NK-92 treated with Interleukin-12 subunit alpha and Interleukin-12 subunit beta, amount 100 ng/mL, for 24 hours (cell line): ENCODE measurements around the gene EXD3.
"Not testable (repeated sequence)": the region's sequence is repeated elsewhere in the genome, so short reads cannot be mapped to it uniquely, and the experiment has no call there.

Source experiments
- DNase-seq: peaks from one replicate; lab custom pipeline; 2025; lab: John Stamatoyannopoulos, UW

The EXD3 gene

DNA sequence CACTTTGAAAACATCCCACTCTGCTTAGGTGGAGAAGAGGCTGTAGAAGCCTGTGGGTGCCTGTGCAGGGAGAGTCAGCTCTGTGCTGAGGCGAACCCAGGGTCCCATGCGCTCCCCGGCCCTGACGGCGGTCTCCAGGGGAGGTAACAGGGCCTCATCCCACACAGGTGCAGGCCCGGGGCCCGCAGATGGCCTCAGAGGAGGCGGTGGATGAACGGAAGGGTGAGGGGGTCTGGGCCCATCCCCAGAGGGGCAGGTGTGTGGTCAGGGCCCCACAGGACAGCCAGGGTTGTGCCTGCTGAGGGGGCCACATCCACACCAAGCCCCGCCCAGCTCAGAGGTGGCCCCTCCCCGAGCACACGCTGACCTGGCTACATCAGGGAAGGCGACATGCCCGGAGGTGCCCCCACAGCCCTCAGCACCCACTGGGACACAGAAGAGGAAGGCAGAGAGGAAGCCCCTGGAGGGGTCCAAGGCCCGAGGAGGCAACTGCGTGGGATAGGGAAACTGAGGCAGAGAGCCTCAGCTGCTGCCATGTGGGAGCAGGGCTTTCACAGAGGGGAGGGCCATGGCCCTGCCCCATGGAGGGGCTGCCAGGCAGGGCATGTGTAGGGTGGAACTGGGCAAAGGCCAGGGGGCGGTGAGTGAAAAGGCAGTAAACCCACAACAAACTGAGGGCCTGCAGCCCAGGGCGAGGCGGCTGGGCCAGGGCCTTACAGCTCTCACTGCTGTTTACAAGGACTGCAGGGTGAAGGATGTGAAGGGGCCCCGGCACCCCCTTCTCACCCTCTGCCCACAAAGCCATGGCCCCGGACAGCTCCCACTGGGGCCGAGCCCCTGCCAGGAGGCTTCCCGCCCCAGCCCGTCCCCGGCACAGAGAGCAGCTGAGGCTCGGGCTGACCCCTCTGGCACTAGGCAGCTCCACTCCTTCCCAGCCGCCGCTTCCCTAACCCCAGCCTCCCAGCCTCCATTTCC lies 29.5 kb downstream of the EXD3 start:
- DNase-seq = no peak

DNA sequence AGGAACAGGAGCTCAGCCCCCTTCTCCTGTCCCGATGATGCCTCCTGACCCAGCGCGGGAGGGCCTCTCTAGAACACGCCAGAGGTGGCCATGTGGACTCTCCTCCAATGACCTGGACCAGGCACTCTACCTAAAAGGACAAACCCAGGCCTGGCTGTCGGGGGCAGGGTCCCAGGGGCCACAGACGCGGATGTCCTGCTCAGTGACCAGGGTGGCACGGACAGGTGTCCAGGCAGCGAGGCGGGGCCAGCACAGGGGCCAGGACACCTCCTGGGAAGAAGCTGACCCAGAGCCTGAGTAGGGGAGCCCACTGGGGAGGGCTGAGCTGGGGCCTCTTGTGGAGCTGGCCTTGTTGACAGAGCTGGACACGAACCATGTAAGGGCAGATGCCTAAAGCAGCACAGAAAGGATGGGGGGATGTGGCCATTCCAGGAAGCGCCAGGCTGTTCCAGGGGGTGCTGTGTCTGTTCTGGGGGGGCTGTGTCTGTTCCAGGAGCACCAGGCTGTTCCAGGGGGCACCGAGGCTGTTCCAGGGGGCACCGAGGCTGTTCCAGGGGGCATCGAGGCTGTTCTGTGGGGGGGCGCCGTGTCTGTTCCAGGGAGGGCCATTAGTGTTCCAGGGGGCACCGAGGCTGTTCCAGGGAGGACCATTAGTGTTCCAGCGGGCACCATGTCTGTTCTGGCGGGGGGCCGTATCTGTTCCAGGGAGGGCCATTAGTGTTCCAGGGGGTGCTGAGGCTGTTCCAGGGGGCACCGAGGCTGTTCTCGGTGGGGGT lies 30.5 kb downstream of the EXD3 start:
- no peak for DNase-seq

- DNase-seq = no peak
Measured at GRCh38 chr9:137391411-137391754, 31.6 kb downstream of the EXD3 start.

GRCh38 chr9:137390553-137391410 lies 32.2 kb downstream of the EXD3 start:
- DNase-seq = no peak

GRCh38 chr9:137389428-137389746 lies 33.6 kb downstream of the EXD3 start:
- no peak for DNase-seq

GRCh38 chr9:137388589-137389427 lies 34.2 kb downstream of the EXD3 start:
- no peak for DNase-seq

GRCh38 chr9:137387891-137388560 lies 34.9 kb downstream of the EXD3 start:
- no peak for DNase-seq

DNA sequence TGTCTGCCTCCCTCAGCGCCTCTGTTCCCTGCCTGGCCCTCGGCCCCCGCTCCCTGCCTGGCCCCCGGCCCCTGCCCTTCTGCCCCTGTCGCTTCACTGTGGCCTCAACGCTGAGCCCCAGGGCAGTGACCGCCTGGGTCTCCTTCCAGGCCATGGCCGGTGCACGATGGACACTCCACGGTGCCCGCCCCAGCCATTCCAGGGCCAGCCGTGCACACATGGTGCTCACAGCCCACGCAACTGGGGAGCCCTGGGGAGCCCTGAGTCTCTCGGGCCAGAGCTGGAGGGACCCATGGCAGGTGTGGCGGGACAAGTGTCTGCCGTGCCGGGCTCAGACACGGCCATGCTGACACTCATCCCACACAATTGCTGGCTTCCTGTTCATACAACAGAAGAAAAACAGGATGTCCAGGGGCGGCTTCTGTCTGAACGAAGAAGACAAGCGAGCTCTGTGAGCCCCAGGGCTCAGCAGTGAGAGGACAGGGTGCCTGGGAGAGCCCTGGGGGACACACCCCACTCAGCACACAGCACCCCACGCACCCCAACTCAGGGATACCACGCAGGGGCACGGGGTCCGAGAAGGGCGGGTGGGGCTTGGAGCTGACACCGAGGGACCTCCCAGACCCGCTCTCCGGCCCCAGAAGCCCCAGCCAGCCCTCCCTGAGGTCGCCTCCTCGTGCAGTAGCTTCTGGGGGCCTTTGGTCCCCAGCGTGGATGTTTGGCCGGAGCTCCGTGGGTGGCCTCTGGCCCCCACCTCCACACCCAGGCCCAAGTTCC lies 35.7 kb downstream of the EXD3 start:
- no peak for DNase-seq

GRCh38 chr9:137386507-137387113 lies 36.4 kb downstream of the EXD3 start:
- DNase-seq = not testable (repeated sequence)

DNA sequence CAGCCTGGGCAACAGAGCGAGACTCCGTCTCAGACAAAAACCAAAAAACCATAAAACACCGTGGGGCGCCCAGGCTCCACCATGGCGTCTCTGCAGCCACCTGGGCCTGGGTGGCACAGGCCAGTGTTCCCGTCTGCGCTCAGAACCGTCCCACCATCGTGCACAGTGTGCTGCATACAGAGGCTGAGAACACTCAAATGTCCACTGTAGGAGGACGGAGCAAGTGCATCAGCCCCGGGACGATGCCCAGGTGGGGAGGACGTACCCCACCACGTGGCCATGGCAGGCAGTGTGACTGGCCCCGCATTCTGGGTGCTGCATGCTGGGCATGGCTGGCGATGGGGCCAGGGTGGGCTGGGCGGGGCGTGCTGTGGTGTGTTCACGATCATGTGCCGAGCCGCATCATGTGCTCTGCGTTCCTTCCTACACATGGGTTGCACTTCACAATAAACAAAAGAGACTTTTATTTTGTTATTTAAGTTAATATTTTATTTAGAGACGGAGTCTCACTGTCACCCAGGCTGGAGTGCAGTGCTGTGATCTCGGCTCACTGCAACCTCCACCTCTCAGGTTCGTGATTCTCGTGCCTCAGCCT lies 37.8 kb downstream of the EXD3 start:
- no peak for DNase-seq

- no peak for DNase-seq
Measured at GRCh38 chr9:137383784-137384756, 38.9 kb downstream of the EXD3 start.

GRCh38 chr9:137383081-137383783 lies 39.7 kb downstream of the EXD3 start:
- DNase-seq = no peak

DNA sequence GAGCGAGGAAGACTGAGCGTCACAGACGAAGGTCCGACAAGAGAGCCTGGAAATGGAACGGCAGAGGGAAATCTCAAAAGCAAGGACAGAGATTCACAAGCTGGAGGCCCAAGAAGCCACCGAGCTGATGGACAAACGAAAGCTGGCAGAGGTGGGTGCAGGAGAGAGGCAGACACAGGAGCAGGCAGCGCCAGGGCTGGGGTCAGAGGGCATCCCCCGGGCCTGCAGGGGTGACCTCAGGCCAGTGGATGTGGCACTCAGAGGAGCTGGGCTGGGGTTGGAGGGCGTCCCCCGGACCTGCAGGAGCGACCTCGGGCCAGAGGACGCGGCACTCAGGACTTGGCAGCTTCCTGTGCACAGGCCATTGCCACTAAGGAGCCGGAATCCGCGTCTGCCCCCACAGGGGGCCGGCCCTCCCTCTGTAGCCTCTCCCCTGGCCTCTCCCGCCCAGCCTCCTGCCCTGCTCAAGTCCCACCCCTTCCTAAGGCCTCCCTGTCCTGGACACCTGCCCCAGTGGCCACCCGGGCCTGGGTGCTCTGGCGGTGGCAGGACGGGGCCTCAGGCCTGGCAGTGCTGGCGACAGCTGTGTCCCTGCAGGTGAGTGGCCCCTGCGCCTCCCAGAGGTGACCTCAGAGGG lies 40.4 kb downstream of the EXD3 start:
- no peak for DNase-seq

- no peak for DNase-seq
Measured at GRCh38 chr9:137381501-137382443, 41.2 kb downstream of the EXD3 start.

- no peak for DNase-seq
Measured at GRCh38 chr9:137380606-137381005, 42.4 kb downstream of the EXD3 start.

DNA sequence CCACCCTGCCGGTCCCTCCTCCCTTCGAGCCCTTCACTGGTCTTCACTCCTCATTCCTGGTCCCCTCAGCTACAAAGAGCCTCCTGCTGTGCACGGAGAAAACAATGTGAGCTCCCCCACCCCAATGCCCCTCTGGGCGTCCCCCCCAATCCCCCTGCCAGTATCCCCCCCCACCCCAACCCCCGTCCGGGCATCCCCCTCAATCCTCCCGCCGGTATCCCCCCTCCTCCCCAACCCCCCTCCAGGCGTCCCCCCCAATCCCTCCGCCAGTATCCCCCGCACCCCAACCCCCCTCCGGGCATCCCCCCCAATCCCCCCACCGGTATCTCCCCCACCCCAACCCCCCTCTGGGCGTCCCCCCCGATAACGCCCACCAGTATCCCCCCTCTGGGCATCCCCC lies 42.8 kb downstream of the EXD3 start:
- no peak for DNase-seq
